Measurements from ENCODE around the gene SLC25A44. TPM values are rescaled to one million over a fixed set of nuclear protein-coding genes. Genes with fewer than 3 reads are reported as not detected.

The SLC25A44 gene
- total RNA-seq, 1 donor from 2014 or later, result 26.4 TPM

GRCh38 chr1:156151093-156151688, 42.7 kb upstream of the SLC25A44 start:
- Mint-ChIP-seq H3K4me1 (peaks cover 91% of the 10 kb centered on the region), H3K27me3 (peaks cover 2% of the 10 kb centered on the region), H3K9me3 (no peaks in the 10 kb centered on the region), H3K36me3 (ENCODE audit: low read depth) (no peaks in the 10 kb centered on the region), H3K4me3 (peak overlapping the region; percentile 48), H3K27ac (peak overlapping the region; percentile 56)
- POLR2A ChIA-PET, result interaction anchor here (0.6 to 6.8 kb wide), 7 partner anchors 9 to 187 kb away, joined by 5 to 71 read pairs (median 13); partner anchors contain the start of genes PMF1 and SLC25A44
- DNase-seq, result peak; percentile 44
- intact Hi-C loops (cut with micrococcal nuclease), result loop anchor here (1.0 kb wide), 1 partner anchor 9 kb away; no protein-coding TSS in a partner anchor
- no peak for TF ChIP-seq CTCF (IDR thresholded peaks at IDR 0.05)
- CTCF ChIA-PET, result interaction anchor here (1.2 to 13.6 kb wide), 4 partner anchors 10 to 76 kb away, joined by 3 to 215 read pairs (median 5); no protein-coding TSS in a partner anchor
- no peak for ATAC-seq (ENCODE audit: low read depth)

- ATAC-seq (ENCODE audit: low read depth) (no peak), DNase-seq (no peak)
- Mint-ChIP-seq H3K27ac (no peak overlapping the region), H3K27me3 (peaks cover 2% of the 10 kb centered on the region), H3K4me3 (no peak overlapping the region), H3K36me3 (ENCODE audit: low read depth) (no peaks in the 10 kb centered on the region), H3K9me3 (no peaks in the 10 kb centered on the region), H3K4me1 (peaks cover 94% of the 10 kb centered on the region)
- no peak for TF ChIP-seq CTCF (IDR thresholded peaks at IDR 0.05)
- intact Hi-C loops (cut with micrococcal nuclease), result no loop called here
- CTCF ChIA-PET, result interaction anchor here (2.7 to 13.6 kb wide), 2 partner anchors 56 to 74 kb away, joined by 6 to 215 read pairs; no protein-coding TSS in a partner anchor
- POLR2A ChIA-PET, result interaction anchor here (0.9 to 6.4 kb wide), 3 partner anchors 41 to 73 kb away, joined by 3 to 71 read pairs (median 21); partner anchors contain the start of genes PMF1 and SLC25A44
Measured at GRCh38 chr1:156152628-156153027, 41.3 kb upstream of the SLC25A44 start.

GRCh38 chr1:156153362-156153761, 40.5 kb upstream of the SLC25A44 start, which contains the start of gene SEMA4A:
Gene SEMA4A, plus strand, starts transcription at chr1:156153585. Its CDS starts 994 bp downstream, at chr1:156154579.
- POLR2A ChIA-PET, result interaction anchor here (1.7 kb wide), 1 partner anchor 59 kb away, joined by 19 read pairs; the partner anchor contains the start of gene PMF1
- CTCF ChIA-PET, result interaction anchor here (1.0 to 1.6 kb wide), 2 partner anchors 57 to 72 kb away, joined by 3 to 10 read pairs; no protein-coding TSS in a partner anchor
- no peak for ATAC-seq (ENCODE audit: low read depth)

GRCh38 chr1:156154317-156154749, 39.6 kb upstream of the SLC25A44 start:
- POLR2A ChIA-PET, result interaction anchor here (0.5 to 2.1 kb wide), 7 partner anchors 10 to 1003 kb away, joined by 4 to 19 read pairs (median 9); partner anchors contain the start of genes PMF1, SLC25A44 and SMG5
- ATAC-seq (ENCODE audit: low read depth) (peak; percentile 95), DNase-seq (peak; percentile 66)
- no peaks in the 10 kb centered on the region for H3K9me3 Mint-ChIP-seq
- intact Hi-C loops (cut with micrococcal nuclease), result loop anchor here (1.0 to 2.0 kb wide), 3 partner anchors 39 to 59 kb away; partner anchors contain the start of gene PMF1
- H3K36me3 Mint-ChIP-seq (ENCODE audit: low read depth), result peaks cover 8% of the 10 kb centered on the region
- peaks cover 95% of the 10 kb centered on the region for H3K4me1 Mint-ChIP-seq
- peak overlapping the region; percentile 81 for H3K4me3 Mint-ChIP-seq
- TF ChIP-seq CTCF (IDR thresholded peaks at IDR 0.05), result no peak
- H3K27ac Mint-ChIP-seq, result peak overlapping the region; percentile 82
- H3K27me3 Mint-ChIP-seq, result peaks cover 9% of the 10 kb centered on the region
- CTCF ChIA-PET, result interaction anchor here (1.0 to 1.6 kb wide), 4 partner anchors 9 to 71 kb away, joined by 3 to 10 read pairs (median 5); partner anchors contain the start of gene SLC25A44

More at GRCh38 chr1:156153362-156153761, 40.5 kb upstream of the SLC25A44 start, which contains the start of gene SEMA4A:
- no peak for DNase-seq
- Mint-ChIP-seq H3K4me3 (peak within 1 kb of the TSS; percentile 81), H3K27ac (peak within 1 kb of the TSS; percentile 82), H3K27me3 (peaks cover 5% of the 10 kb centered on the region), H3K9me3 (no peaks in the 10 kb centered on the region), H3K36me3 (ENCODE audit: low read depth) (peaks cover 6% of the 10 kb centered on the region), H3K4me1 (peaks cover 94% of the 10 kb centered on the region)
- intact Hi-C loops (cut with micrococcal nuclease), result no loop called here
- no peak for TF ChIP-seq CTCF (IDR thresholded peaks at IDR 0.05)
